SK-N-SH (cell line): Measurements from ENCODE around the gene GLIS1. TPM values are rescaled to one million over a fixed set of nuclear protein-coding genes. Genes with fewer than 3 reads are reported as not detected.

Experiments used
- CTCF ChIA-PET: fragments of 300-600, 350-600 bp; formaldehyde crosslinking; extraction: SDS; loops from one replicate; lab custom pipeline; 2021; lab: Yijun Ruan, JAX
- POLR2A ChIA-PET: fragments of 350-600 bp; sonication (Branson Sonifier 250); formaldehyde crosslinking; extraction: SDS; loops from one replicate; lab custom pipeline; 2020; ENCODE audit warnings: antibody characterized with exemption, inconsistent platforms; lab: Yijun Ruan, JAX
- DNase-seq: peaks from one replicate; pipeline ENCODE4 v3.0.0; 2012
- H2AFZ ChIP-seq: fragments of 200-600 bp; sonication (generic); 2 replicates; pipeline ENCODE4 v1.8.1; 2016; ENCODE audit warnings: antibody characterized with exemption, mild to moderate bottlenecking, low read depth
- H3F3A ChIP-seq: fragments of 200-600 bp; sonication (generic); replicated peaks from 2 replicates; pipeline ENCODE3; 2016; ENCODE audit warnings: antibody characterized with exemption, mild to moderate bottlenecking; ENCODE audit not compliant: insufficient read depth
- H3K27ac ChIP-seq, 2 experiments: fragments of 200-500 bp in 1 of 2; fragments of 200-600 bp in 1 of 2; sonication (Bioruptor generic) in 1 of 2; sonication (generic), shearing (Covaris generic) in 1 of 2; 2 replicates each; pipeline versions ENCODE4 v1.5.1 to v1.6.1; 2014 to 2016; ENCODE audit warnings: low read depth in 2 of 2, inconsistent platforms in 1 of 2, low read length in 1 of 2, mild to moderate bottlenecking in 1 of 2, mixed read lengths in 1 of 2
- H3K27me3 ChIP-seq: fragments of 200-600 bp; sonication (generic), shearing (Covaris generic); 2 replicates; pipeline ENCODE4 v1.6.1; 2016; ENCODE audit warnings: mixed run types; ENCODE audit not compliant: insufficient read depth
- H3K36me3 ChIP-seq, 2 experiments: fragments of 200-500 bp in 1 of 2; fragments of 200-600 bp in 1 of 2; sonication (Bioruptor generic) in 1 of 2; sonication (generic) in 1 of 2; replicated peaks in 1 of 2; 2 replicates each; pipeline versions ENCODE3 to v1.5.1; 2014 to 2016; ENCODE audit warnings: low read length in 1 of 2, mild to moderate bottlenecking in 1 of 2; ENCODE audit not compliant: insufficient read depth in 2 of 2, control insufficient read depth in 1 of 2
- H3K4me1 ChIP-seq, 2 experiments: fragments of 200-500 bp in 1 of 2; fragments of 200-600 bp in 1 of 2; sonication (Bioruptor generic) in 1 of 2; sonication (generic), shearing (Covaris generic) in 1 of 2; 2 replicates each; pipeline versions ENCODE4 v1.5.1 to v1.6.1; 2014 to 2016; ENCODE audit warnings: low read depth in 1 of 2, low read length in 1 of 2, mixed run types in 1 of 2; ENCODE audit not compliant: insufficient read depth in 2 of 2, control insufficient read depth in 1 of 2
- H3K4me2 ChIP-seq: fragments of 200-600 bp; sonication (generic), shearing (Covaris generic); 2 replicates; pipeline ENCODE4 v1.6.1; 2017; ENCODE audit warnings: mixed run types
- H3K4me3 ChIP-seq, 2 experiments: fragments of 200-500 bp in 1 of 2; fragments of 200-600 bp in 1 of 2; sonication (Bioruptor generic) in 1 of 2; sonication (generic), shearing (Covaris generic) in 1 of 2; 2 replicates each; pipeline versions ENCODE4 v1.5.1 to v1.8.1; 2014 to 2016; ENCODE audit warnings: low read depth in 2 of 2, inconsistent platforms in 1 of 2, low read length in 1 of 2, mild to moderate bottlenecking in 1 of 2, mixed read lengths in 1 of 2, moderate library complexity in 1 of 2
- H3K79me2 ChIP-seq: fragments of 200-600 bp; sonication (generic); 2 replicates; pipeline ENCODE4 v1.8.1; 2017; ENCODE audit warnings: mild to moderate bottlenecking; ENCODE audit not compliant: insufficient read depth
- H3K9ac ChIP-seq: fragments of 200-600 bp; sonication (generic); 2 replicates; pipeline ENCODE4 v1.6.1; 2017; ENCODE audit warnings: mixed run types
- H3K9me2 ChIP-seq: fragments of 200-600 bp; sonication (generic); 2 replicates; pipeline ENCODE4 v1.6.1; 2017; ENCODE audit warnings: mixed run types
- H3K9me3 ChIP-seq: fragments of 200-600 bp; sonication (generic); 2 replicates; pipeline ENCODE4 v1.6.1; 2017; ENCODE audit warnings: mixed run types, mild to moderate bottlenecking, moderate library complexity
- H4K20me1 ChIP-seq: fragments of 200-600 bp; sonication (generic); 2 replicates; pipeline ENCODE4 v1.6.1; 2017; ENCODE audit warnings: mild to moderate bottlenecking, mixed run types; ENCODE audit not compliant: insufficient read depth
- CHD2 ChIP-seq: fragments of 150-350 bp; IDR thresholded peaks from 2 replicates; pipeline ENCODE4 v1.6.1; 2018; ENCODE audit warnings: low read length; ENCODE audit not compliant: partially characterized antibody
- CTCF ChIP-seq: fragments of 200-600 bp; sonication (generic); IDR thresholded peaks from 2 replicates; pipeline ENCODE4 v1.6.1; 2017; ENCODE audit warnings: antibody characterized with exemption, mild to moderate bottlenecking, moderate library complexity
- ELF1 ChIP-seq: IDR thresholded peaks from 2 replicates; pipeline ENCODE4 v1.4.0; 2012
- FOSL2 ChIP-seq: IDR thresholded peaks from 2 replicates; pipeline ENCODE4 v1.4.0; 2012; ENCODE audit warnings: low read depth, mild to moderate bottlenecking, moderate library complexity, borderline replicate concordance
- FOXM1 ChIP-seq: IDR thresholded peaks from 2 replicates; pipeline ENCODE4 v1.4.0; 2012; ENCODE audit warnings: low read depth, mild to moderate bottlenecking
- GABPA ChIP-seq: IDR thresholded peaks from 2 replicates; pipeline ENCODE4 v1.4.0; 2012; ENCODE audit warnings: low read depth, mild to moderate bottlenecking
- IRF3 ChIP-seq: fragments of 150-350 bp; IDR thresholded peaks from 2 replicates; pipeline ENCODE4 v1.6.1; 2016; ENCODE audit warnings: mild to moderate bottlenecking, low read depth, low read length
- NFIC ChIP-seq: IDR thresholded peaks from 2 replicates; pipeline ENCODE4 v1.4.0; 2012; ENCODE audit warnings: borderline replicate concordance
- RAD21 ChIP-seq: IDR thresholded peaks from 2 replicates; pipeline ENCODE4 v1.6.1; 2012; ENCODE audit warnings: mild to moderate bottlenecking, low read length
- RCOR1 ChIP-seq: fragments of 150-350 bp; IDR thresholded peaks from 2 replicates; pipeline ENCODE4 v1.6.1; 2017; ENCODE audit warnings: antibody characterized with exemption, low read length
- RXRA ChIP-seq: IDR thresholded peaks from 2 replicates; pipeline ENCODE4 v1.4.0; 2012; ENCODE audit warnings: low read depth, mild to moderate bottlenecking, borderline replicate concordance
- SIN3A ChIP-seq: IDR thresholded peaks from 2 replicates; pipeline ENCODE4 v1.6.1; 2012; ENCODE audit warnings: low read depth, mild to moderate bottlenecking, low read length, moderate library complexity, borderline replicate concordance
- SMC3 ChIP-seq: IDR thresholded peaks from 2 replicates; pipeline ENCODE4 v1.6.1; 2012; ENCODE audit warnings: low read depth, low read length, improper control_type of control experiment
- TAF1 ChIP-seq: IDR thresholded peaks from 2 replicates; pipeline ENCODE4 v1.6.1; 2012; ENCODE audit warnings: low read depth, mild to moderate bottlenecking, low read length, moderate library complexity, borderline replicate concordance
- TCF12 ChIP-seq: IDR thresholded peaks from 2 replicates; pipeline ENCODE4 v1.4.0; 2012
- YY1 ChIP-seq: IDR thresholded peaks from 2 replicates; pipeline ENCODE4 v1.4.0; 2012; ENCODE audit warnings: low read depth, mild to moderate bottlenecking
- WGBS: methylation state at CpG from one replicate; pipeline ENCODE4 v1.1.6; 2017; ENCODE audit warnings: low lambda C conversion rate; 5-methylcytosine and 5-hydroxymethylcytosine counted together
- polyA plus RNA-seq, 3 experiments: library from polyadenylated mRNA; depleted of rRNA; stranded (reverse); fragments of >200 nt; gene quantifications; 2 replicates each; pipeline ENCODE4 v1.2.3, GENCODE V29; 2012
- TF ChIP-seq, protein P1 (sequence below): fragments of 150-350 bp; IDR thresholded peaks from 2 replicates; pipeline ENCODE4 v1.6.1; 2017; ENCODE audit warnings: antibody characterized with exemption, low read length, low read depth, borderline replicate concordance
- TF ChIP-seq, protein P2 (sequence below): IDR thresholded peaks from 2 replicates; pipeline ENCODE4 v1.4.0; 2012; ENCODE audit warnings: low read depth, borderline replicate concordance
- TF ChIP-seq, protein P3 (sequence below): IDR thresholded peaks from 2 replicates; pipeline ENCODE4 v1.4.0; 2012; ENCODE audit warnings: low read depth

GLIS1 gene
- polyA plus RNA-seq, 1 of the 3 experiments (the other 2 are of a cell fraction) = 0.13 TPM

DNA sequence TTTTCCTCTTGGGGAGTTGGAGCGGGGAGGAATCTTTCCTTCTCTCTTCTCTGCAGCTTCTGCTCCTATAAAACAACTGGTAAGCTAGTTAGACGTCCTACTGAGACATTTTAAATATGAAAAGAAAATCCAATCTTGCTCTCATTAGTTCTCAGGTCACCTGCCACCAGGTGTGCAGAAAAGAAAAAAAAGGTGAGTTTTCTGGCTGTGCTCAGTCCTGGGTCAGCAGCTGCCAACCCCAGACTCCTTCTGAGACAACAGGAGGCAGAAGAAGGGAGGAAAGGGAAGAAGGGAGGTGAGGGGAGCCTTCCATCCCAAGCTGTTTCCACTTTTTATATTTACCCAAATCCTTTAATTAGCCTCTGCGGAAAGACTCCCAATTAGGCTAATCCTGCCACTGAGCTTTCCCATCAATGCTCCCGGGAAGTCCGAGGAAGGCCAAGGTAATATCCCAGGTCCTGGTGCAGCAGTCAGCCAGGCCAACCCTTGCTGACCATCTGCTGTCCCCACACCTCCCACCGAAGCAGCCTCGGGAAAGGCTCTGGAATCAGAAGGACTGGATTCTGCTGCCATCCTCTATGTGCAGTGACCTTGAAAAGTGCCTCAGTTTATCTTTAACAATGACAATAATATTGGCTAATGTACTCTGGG, 33.4 kb downstream of the GLIS1 start:
- ChIA-PET CTCF (interaction anchor here (1.0 to 1.7 kb wide), 4 partner anchors 9 to 23 kb away, joined by 3 to 7 read pairs (median 3); no protein-coding TSS in a partner anchor), POLR2A (no interaction called here)
- peaks cover 0 to 10% of the 10 kb centered on the region in 2 experiments; a peak in 1 of 4 replicates for H3K4me1 ChIP-seq
- no peaks in the 10 kb centered on the region for H3K9me2 ChIP-seq
- TF ChIP-seq, protein P1, sequence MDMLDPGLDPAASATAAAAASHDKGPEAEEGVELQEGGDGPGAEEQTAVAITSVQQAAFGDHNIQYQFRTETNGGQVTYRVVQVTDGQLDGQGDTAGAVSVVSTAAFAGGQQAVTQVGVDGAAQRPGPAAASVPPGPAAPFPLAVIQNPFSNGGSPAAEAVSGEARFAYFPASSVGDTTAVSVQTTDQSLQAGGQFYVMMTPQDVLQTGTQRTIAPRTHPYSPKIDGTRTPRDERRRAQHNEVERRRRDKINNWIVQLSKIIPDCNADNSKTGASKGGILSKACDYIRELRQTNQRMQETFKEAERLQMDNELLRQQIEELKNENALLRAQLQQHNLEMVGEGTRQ = no peak
- TF ChIP-seq CTCF = no peak
- TF ChIP-seq RAD21 = no peak
- TF ChIP-seq YY1 = no peak
- TF ChIP-seq FOSL2 = no peak
- no peaks in the 10 kb centered on the region for H3K9me3 ChIP-seq
- no peaks in the 10 kb centered on the region for H3K79me2 ChIP-seq
- no peak overlapping the region for H3K4me2 ChIP-seq
- WGBS = 64% methylated on average over 7 of the region's 7 CpGs
- no peaks in the 10 kb centered on the region; the same call in 1 of the 2 replicates for H3K27me3 ChIP-seq
- no peaks in the 10 kb centered on the region for H3K36me3 ChIP-seq
- no peak overlapping the region for H3K9ac ChIP-seq
- no peak overlapping the region for H3K4me3 ChIP-seq
- H4K20me1 ChIP-seq = no peaks in the 10 kb centered on the region
- H3F3A ChIP-seq = no peaks in the 10 kb centered on the region
- H3K27ac ChIP-seq = no peak overlapping the region
- H2AFZ ChIP-seq = no peak overlapping the region
- DNase-seq = no peak

DNA sequence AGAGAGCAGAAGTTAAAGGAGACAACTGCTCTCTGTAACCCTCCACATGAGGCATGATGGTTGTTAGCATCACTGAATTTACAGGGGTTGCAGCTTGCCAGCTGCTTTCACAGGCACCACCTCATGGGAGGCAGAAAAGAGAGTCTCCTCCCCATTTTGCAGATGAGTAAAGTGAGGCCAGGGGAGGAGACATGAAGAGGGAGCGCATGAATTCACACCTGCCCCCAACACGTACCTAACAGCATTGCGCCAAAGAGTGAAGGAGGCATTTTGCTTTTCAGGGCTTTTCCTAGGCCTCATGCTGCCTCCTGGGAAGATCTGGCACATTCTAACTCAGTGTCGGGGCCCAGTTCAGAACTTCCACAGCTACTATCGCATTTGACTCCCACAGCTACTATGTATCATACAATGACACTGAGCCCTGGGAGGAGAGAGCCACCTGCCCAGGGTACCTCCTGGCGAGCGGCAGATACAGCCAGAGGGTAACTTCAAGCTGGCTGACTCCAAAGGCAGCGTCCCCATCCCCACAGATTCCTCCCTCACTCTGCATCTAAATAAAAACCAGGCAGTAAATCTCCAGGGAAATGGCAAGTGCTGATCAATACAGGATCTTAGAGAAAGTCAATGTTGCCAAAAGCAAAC, 34.0 kb downstream of the GLIS1 start:
- WGBS = 81% methylated on average over 8 of the region's 8 CpGs
- Histone ChIP-seq H3K9me3 (no peaks in the 10 kb centered on the region), H3K4me3 (no peak overlapping the region), H3K79me2 (no peaks in the 10 kb centered on the region), H3K9ac (no peak overlapping the region), H3K27me3 (no peaks in the 10 kb centered on the region; the same call in 1 of the 2 replicates), H3K9me2 (no peaks in the 10 kb centered on the region), H3K4me1 (peaks cover 0 to 10% of the 10 kb centered on the region in 2 experiments; a peak in 1 of 4 replicates), H3K27ac (no peak overlapping the region), H3K4me2 (no peak overlapping the region), H3K36me3 (no peaks in the 10 kb centered on the region), H3F3A (no peaks in the 10 kb centered on the region), H2AFZ (no peak overlapping the region), H4K20me1 (no peaks in the 10 kb centered on the region)
- no peak for DNase-seq
- POLR2A ChIA-PET = no interaction called here
- CTCF ChIA-PET = interaction anchor here (1.0 to 1.2 kb wide), 3 partner anchors 10 to 23 kb away, joined by 3 to 5 read pairs (median 3); no protein-coding TSS in a partner anchor
- TF ChIP-seq SMC3 (no peak), CHD2 (no peak), GABPA (no peak), NFIC (no peak), IRF3 (no peak), FOXM1 (no peak), TAF1 (no peak), ELF1 (no peak), TCF12 (no peak), SIN3A (no peak), RCOR1 (no peak), RXRA (no peak), FOSL2 (no peak)
- TF ChIP-seq, protein P2, sequence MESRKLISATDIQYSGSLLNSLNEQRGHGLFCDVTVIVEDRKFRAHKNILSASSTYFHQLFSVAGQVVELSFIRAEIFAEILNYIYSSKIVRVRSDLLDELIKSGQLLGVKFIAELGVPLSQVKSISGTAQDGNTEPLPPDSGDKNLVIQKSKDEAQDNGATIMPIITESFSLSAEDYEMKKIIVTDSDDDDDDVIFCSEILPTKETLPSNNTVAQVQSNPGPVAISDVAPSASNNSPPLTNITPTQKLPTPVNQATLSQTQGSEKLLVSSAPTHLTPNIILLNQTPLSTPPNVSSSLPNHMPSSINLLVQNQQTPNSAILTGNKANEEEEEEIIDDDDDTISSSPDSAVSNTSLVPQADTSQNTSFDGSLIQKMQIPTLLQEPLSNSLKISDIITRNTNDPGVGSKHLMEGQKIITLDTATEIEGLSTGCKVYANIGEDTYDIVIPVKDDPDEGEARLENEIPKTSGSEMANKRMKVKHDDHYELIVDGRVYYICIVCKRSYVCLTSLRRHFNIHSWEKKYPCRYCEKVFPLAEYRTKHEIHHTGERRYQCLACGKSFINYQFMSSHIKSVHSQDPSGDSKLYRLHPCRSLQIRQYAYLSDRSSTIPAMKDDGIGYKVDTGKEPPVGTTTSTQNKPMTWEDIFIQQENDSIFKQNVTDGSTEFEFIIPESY = no peak
- TF ChIP-seq, protein P3, sequence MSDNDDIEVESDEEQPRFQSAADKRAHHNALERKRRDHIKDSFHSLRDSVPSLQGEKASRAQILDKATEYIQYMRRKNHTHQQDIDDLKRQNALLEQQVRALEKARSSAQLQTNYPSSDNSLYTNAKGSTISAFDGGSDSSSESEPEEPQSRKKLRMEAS = no peak
